ENCODE data around the gene UIMC1. TPM values are rescaled to one million over a fixed set of nuclear protein-coding genes. Genes with fewer than 3 reads are reported as not detected.

The UIMC1 gene
- total RNA-seq, 2 donors from 2014 or later, result 30.0 to 31.6 TPM

DNA sequence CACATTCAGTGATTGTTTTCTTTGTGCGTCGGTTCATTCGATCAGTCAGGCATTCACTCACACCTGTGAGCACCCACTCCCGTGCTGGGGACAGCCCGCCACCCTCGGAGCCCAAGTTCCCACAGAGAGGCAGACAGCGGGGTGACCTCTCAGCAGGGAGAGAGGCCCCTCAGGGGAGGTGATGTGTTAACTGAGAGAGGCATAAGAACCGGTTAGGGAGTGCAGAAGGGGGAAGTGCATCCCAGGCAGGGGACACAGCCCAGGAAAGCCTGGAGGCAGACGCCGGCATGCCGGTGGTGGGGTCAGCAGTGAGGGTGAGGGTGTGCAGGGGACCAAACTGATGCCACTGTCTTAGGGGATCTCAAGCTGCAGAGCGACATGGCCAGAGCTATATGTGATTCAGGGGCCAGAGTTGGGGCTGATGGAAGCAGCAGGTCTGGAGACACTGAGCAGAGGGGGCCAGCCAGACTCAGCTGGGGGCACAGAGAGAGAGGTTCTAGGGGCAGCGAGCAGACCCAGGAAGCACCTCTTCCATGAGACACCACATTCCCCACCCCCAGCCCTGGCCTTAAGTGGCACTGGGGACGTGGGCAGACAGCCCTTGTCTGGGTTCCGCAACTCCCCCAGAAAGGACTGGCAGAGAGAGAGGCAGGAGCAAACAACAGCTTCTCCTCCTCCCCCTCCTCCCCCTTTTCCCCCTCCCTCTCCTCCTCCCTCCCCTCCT, 143.4 kb downstream of the UIMC1 start:
- Histone ChIP-seq H3K27ac (no peak overlapping the region), H3K9ac (ENCODE audit: low read depth in 2 of 2, low read length in 2 of 2) (no peak overlapping the region), H3K9me3 (no peaks in the 10 kb centered on the region), H3K36me3 (no peaks in the 10 kb centered on the region), H3K4me3 (no peak overlapping the region), H3K27me3 (peaks cover 8% of the 10 kb centered on the region), H3K4me1 (no peaks in the 10 kb centered on the region)
- TF ChIP-seq, protein P1, sequence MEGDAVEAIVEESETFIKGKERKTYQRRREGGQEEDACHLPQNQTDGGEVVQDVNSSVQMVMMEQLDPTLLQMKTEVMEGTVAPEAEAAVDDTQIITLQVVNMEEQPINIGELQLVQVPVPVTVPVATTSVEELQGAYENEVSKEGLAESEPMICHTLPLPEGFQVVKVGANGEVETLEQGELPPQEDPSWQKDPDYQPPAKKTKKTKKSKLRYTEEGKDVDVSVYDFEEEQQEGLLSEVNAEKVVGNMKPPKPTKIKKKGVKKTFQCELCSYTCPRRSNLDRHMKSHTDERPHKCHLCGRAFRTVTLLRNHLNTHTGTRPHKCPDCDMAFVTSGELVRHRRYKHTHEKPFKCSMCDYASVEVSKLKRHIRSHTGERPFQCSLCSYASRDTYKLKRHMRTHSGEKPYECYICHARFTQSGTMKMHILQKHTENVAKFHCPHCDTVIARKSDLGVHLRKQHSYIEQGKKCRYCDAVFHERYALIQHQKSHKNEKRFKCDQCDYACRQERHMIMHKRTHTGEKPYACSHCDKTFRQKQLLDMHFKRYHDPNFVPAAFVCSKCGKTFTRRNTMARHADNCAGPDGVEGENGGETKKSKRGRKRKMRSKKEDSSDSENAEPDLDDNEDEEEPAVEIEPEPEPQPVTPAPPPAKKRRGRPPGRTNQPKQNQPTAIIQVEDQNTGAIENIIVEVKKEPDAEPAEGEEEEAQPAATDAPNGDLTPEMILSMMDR (IDR thresholded peaks at IDR 0.05), result no peak
- no peak for DNase-seq
- intact Hi-C loops (cut with DNase I), result no loop called here

DNA sequence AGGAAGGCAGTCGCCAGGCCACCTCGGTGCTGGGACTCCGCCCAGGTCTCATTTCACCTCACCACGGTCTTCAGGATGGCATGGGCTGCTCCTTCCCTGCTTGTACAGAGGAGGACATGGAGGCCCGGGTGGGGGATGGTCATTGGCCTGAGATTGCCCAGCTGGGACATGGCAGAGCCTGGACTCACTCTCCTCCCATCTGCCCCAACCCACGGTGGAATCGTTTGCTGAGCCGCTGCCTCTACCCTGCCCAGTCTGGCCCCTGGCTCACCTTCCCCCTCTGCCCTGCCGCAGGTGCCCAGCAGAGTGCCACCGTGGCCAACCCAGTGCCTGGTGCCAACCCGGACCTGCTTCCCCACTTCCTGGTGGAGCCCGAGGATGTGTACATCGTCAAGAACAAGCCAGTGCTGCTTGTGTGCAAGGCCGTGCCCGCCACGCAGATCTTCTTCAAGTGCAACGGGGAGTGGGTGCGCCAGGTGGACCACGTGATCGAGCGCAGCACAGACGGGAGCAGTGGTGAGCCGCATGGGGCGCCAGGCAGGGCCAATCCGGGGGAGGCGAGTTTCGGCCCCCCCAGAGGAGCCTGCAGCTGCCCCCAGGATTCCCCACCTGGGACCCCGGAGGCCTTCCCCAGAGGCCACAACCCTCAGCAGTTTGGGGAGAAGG, 144.1 kb downstream of the UIMC1 start:
- Histone ChIP-seq H3K9ac (ENCODE audit: low read depth in 2 of 2, low read length in 2 of 2) (no peak overlapping the region), H3K27me3 (peaks cover 8% of the 10 kb centered on the region), H3K9me3 (no peaks in the 10 kb centered on the region), H3K36me3 (no peaks in the 10 kb centered on the region), H3K4me3 (no peak overlapping the region), H3K27ac (no peak overlapping the region), H3K4me1 (no peaks in the 10 kb centered on the region)
- TF ChIP-seq, protein P1 (IDR thresholded peaks at IDR 0.05), result no peak
- no peak for DNase-seq
- intact Hi-C loops (cut with DNase I), result no loop called here

DNA sequence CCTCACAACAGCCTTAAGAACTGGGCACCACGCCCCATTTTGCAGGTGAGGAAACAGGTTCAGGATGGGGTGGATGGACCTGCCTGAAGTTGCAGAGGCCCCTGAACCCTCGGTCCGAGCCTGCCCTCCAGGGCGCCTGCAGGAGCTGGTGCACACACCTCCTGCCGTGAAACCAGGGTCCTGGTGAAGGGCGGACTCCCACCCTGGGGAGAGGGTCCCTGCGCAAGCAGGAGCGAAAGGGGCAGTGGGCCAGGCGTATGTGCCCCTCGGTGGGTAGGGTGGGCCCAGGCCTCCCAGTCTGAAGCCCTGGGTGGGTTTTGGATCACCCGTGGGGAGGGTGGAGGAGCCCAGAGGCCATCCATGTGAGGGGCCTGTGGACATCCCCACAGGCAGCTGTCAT, 145.3 kb downstream of the UIMC1 start:
- Histone ChIP-seq H3K27me3 (peaks cover 8% of the 10 kb centered on the region), H3K4me3 (no peak overlapping the region), H3K9me3 (no peaks in the 10 kb centered on the region), H3K36me3 (no peaks in the 10 kb centered on the region), H3K9ac (ENCODE audit: low read depth in 2 of 2, low read length in 2 of 2) (no peak overlapping the region), H3K4me1 (no peaks in the 10 kb centered on the region), H3K27ac (no peak overlapping the region)
- intact Hi-C loops (cut with DNase I), result no loop called here
- TF ChIP-seq, protein P1 (IDR thresholded peaks at IDR 0.05), result no peak
- DNase-seq, result no peak

DNA sequence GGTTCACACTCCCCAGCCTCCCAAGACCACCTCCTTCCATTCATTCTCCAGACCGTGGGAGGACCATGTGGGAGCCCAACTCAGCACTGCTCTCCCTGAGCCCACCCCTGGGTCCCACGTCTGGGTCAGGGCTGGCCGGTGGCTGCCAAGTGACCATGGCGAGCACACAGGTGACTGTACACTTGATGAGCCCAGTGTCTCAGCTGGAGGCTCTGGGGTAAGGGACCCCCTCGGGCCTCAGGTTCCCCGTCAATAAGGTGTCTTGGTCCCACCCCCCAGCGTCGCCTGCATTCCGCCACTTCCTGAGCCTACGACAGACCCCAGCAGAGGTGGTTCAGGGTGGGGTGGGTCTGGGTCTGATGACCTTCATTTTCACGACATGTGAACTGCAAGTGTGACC, 146.2 kb downstream of the UIMC1 start:
- H3K9ac ChIP-seq (ENCODE audit: low read depth in 2 of 2, low read length in 2 of 2), result no peak overlapping the region
- no peaks in the 10 kb centered on the region for H3K4me1 ChIP-seq
- no peak overlapping the region for H3K27ac ChIP-seq
- intact Hi-C loops (cut with DNase I), result no loop called here
- TF ChIP-seq, protein P1 (IDR thresholded peaks at IDR 0.05), result no peak
- H3K36me3 ChIP-seq, result no peaks in the 10 kb centered on the region
- peaks cover 8% of the 10 kb centered on the region for H3K27me3 ChIP-seq
- H3K9me3 ChIP-seq, result no peaks in the 10 kb centered on the region
- DNase-seq, result no peak
- no peak overlapping the region for H3K4me3 ChIP-seq

DNA sequence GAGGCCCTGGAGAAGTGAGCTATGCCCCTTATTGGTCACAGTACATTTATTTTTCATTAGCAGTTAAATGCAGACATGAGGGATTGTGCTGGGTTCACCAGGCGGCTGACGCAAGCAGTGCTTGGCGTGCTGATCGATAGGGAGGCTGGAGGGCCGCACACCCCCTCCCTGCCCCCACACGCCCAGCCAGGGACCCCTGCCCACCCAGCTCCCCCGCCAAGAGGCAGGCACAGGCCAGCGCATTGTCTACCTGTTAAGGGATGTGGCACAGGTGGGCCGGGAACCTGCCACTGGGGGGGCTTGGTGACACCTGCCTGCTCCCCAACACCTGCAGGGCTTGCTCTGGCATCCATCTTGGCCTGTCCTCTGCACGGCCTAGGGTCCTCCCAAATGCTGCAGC, 146.7 kb downstream of the UIMC1 start:
- Histone ChIP-seq H3K27me3 (peaks cover 8% of the 10 kb centered on the region), H3K4me3 (no peak overlapping the region), H3K36me3 (no peaks in the 10 kb centered on the region), H3K4me1 (no peaks in the 10 kb centered on the region), H3K27ac (no peak overlapping the region), H3K9me3 (no peaks in the 10 kb centered on the region), H3K9ac (ENCODE audit: low read depth in 2 of 2, low read length in 2 of 2) (no peak overlapping the region)
- DNase-seq, result no peak
- intact Hi-C loops (cut with DNase I), result no loop called here
- TF ChIP-seq, protein P1 (IDR thresholded peaks at IDR 0.05), result no peak
